Measurements from ENCODE around the gene TMEM273.

TMEM273 gene

GRCh38 chr10:49112098-49112497 is 76.1 kb downstream of the TMEM273 start:
- H3K27me3 Mint-ChIP-seq (ENCODE audit: low read depth, poor library complexity), result peaks cover 51% of the 10 kb centered on the region
- no peaks in the 10 kb centered on the region for H3K9me3 Mint-ChIP-seq
- H3K4me3 Mint-ChIP-seq, result no peak overlapping the region
- peaks cover 21% of the 10 kb centered on the region for H3K4me1 Mint-ChIP-seq
- H3K36me3 Mint-ChIP-seq (ENCODE audit: low read depth), result no peaks in the 10 kb centered on the region
- TF ChIP-seq, protein P1, sequence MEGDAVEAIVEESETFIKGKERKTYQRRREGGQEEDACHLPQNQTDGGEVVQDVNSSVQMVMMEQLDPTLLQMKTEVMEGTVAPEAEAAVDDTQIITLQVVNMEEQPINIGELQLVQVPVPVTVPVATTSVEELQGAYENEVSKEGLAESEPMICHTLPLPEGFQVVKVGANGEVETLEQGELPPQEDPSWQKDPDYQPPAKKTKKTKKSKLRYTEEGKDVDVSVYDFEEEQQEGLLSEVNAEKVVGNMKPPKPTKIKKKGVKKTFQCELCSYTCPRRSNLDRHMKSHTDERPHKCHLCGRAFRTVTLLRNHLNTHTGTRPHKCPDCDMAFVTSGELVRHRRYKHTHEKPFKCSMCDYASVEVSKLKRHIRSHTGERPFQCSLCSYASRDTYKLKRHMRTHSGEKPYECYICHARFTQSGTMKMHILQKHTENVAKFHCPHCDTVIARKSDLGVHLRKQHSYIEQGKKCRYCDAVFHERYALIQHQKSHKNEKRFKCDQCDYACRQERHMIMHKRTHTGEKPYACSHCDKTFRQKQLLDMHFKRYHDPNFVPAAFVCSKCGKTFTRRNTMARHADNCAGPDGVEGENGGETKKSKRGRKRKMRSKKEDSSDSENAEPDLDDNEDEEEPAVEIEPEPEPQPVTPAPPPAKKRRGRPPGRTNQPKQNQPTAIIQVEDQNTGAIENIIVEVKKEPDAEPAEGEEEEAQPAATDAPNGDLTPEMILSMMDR (IDR thresholded peaks at IDR 0.05), result no peak
- DNase-seq, result no peak
- H3K27ac Mint-ChIP-seq, result no peak overlapping the region

GRCh38 chr10:49111320-49111698 is 76.9 kb downstream of the TMEM273 start:
- Mint-ChIP-seq H3K4me1 (peaks cover 21% of the 10 kb centered on the region), H3K27me3 (ENCODE audit: low read depth, poor library complexity) (peaks cover 44% of the 10 kb centered on the region), H3K9me3 (no peaks in the 10 kb centered on the region), H3K4me3 (no peak overlapping the region), H3K36me3 (ENCODE audit: low read depth) (no peaks in the 10 kb centered on the region), H3K27ac (no peak overlapping the region)
- DNase-seq, result no peak
- TF ChIP-seq, protein P1 (IDR thresholded peaks at IDR 0.05), result no peak

DNA sequence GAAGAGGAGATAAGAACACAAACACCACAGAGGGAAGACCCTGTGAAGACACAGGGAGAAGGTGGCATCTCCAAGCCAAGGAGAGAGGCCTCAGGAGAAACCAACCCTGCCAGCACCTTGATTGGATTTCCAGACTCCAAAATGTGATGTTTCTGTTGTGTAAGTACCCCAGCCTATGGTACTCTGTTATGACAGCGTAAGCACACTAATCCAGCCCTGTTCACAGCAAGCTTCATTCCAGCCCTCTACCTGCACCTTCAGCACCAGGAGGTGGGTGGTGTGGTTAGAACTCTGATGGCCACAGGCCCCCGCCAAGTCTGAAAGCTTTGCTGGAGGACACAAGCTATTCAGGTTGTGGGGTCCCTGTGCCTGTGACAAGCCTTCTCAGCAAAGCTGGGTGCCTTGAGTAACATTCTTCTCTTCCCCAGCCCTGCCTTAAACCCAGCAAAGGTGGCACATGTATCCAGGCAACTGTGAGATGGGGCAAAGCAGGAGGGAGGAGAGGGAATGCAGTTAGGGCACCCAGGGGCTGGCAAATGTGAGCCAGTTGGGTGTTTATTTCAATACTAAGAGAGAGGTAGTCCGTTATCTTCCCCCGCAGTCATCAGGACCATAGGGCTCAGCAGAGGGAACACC is 77.4 kb downstream of the TMEM273 start:
- no peak overlapping the region for H3K4me3 Mint-ChIP-seq
- no peak for DNase-seq
- H3K9me3 Mint-ChIP-seq, result no peaks in the 10 kb centered on the region
- H3K4me1 Mint-ChIP-seq, result peaks cover 21% of the 10 kb centered on the region
- no peak overlapping the region for H3K27ac Mint-ChIP-seq
- H3K27me3 Mint-ChIP-seq (ENCODE audit: low read depth, poor library complexity), result peaks cover 40% of the 10 kb centered on the region
- TF ChIP-seq, protein P1 (IDR thresholded peaks at IDR 0.05), result no peak
- no peaks in the 10 kb centered on the region for H3K36me3 Mint-ChIP-seq (ENCODE audit: low read depth)

- H3K36me3 Mint-ChIP-seq (ENCODE audit: low read depth), result no peaks in the 10 kb centered on the region
- H3K4me3 Mint-ChIP-seq, result no peak overlapping the region
- peaks cover 44% of the 10 kb centered on the region for H3K27me3 Mint-ChIP-seq (ENCODE audit: low read depth, poor library complexity)
- H3K4me1 Mint-ChIP-seq, result peaks cover 21% of the 10 kb centered on the region
- H3K27ac Mint-ChIP-seq, result no peak overlapping the region
- TF ChIP-seq, protein P1 (IDR thresholded peaks at IDR 0.05), result no peak
- no peak for DNase-seq
- H3K9me3 Mint-ChIP-seq, result no peaks in the 10 kb centered on the region
Measured at GRCh38 chr10:49109669-49110340, 78.4 kb downstream of the TMEM273 start.

DNA sequence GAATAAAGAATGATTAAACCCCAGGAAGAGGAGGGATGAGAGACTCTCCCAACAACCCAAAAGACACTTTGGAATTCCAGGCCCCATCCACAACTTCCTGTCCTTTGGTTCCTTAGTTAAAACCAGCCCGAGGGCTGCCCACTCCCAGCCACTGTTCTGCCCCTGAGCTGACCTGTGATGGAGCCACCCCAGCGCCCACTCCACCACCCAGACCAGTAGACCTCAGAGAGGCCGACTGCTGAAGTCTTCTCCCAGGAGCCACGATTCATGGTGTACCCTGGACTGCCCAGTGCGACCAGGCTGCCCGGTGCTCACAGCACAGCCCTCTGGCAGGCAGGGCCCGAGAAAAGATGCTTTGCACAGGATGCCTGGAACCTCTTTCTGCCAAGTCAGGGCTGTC is 79.5 kb downstream of the TMEM273 start:
- H3K27ac Mint-ChIP-seq, result peak overlapping the region; percentile 74
- H3K4me1 Mint-ChIP-seq, result peaks cover 21% of the 10 kb centered on the region
- TF ChIP-seq, protein P1 (IDR thresholded peaks at IDR 0.05), result no peak
- peaks cover 37% of the 10 kb centered on the region for H3K27me3 Mint-ChIP-seq (ENCODE audit: low read depth, poor library complexity)
- no peaks in the 10 kb centered on the region for H3K9me3 Mint-ChIP-seq
- H3K4me3 Mint-ChIP-seq, result no peak overlapping the region
- DNase-seq, result no peak
- H3K36me3 Mint-ChIP-seq (ENCODE audit: low read depth), result no peaks in the 10 kb centered on the region

- no peak overlapping the region for H3K27ac Mint-ChIP-seq
- TF ChIP-seq, protein P1 (IDR thresholded peaks at IDR 0.05), result no peak
- DNase-seq, result no peak
- no peak overlapping the region for H3K4me3 Mint-ChIP-seq
- H3K27me3 Mint-ChIP-seq (ENCODE audit: low read depth, poor library complexity), result peaks cover 34% of the 10 kb centered on the region
- H3K9me3 Mint-ChIP-seq, result no peaks in the 10 kb centered on the region
- no peaks in the 10 kb centered on the region for H3K36me3 Mint-ChIP-seq (ENCODE audit: low read depth)
- H3K4me1 Mint-ChIP-seq, result peaks cover 21% of the 10 kb centered on the region
Measured at GRCh38 chr10:49107887-49108267, 80.3 kb downstream of the TMEM273 start.

All from nephron progenitor cell (in vitro differentiated cells).